ENCODE results near the gene LRP3.

DNA sequence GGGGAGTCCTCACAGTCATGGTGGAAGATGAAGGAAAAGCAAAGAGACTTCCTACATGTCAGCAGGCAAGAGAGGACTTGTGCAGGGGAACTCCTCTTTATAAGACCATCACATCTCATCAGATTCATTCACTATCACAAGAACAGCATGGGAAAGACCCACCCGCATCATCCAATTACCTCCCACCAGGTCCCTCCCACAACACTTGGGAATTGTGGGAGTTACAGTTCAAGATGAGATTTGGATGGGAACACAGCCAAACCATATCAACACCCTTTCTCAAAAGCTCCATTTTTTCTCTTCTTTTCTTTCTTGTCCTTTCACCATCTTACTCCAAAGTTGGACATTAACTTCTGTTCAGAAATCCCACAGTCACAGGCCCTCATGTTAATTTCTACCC, 4.7 kb upstream of the LRP3 start:
- TF ChIP-seq CTCF (IDR thresholded peaks at IDR 0.05 in 4 of 5, conservative IDR thresholded peaks at IDR 0.05 in 1 of 5) = no peak
- TF ChIP-seq POLR2A (IDR thresholded peaks at IDR 0.05) = no peak
